Right lobe of liver (tissue), 6 donors: ENCODE measurements around the gene SEC31A. TPM values are rescaled to one million over a fixed set of nuclear protein-coding genes. Genes with fewer than 3 reads are reported as not detected.

Experiments
- ATAC-seq, 4 donors: fragments of 200-7000 bp; cut with Tn5 transposase; one replicate each; pipeline ENCODE4 v1.9.1; 2020; ENCODE audit warnings: mild to moderate bottlenecking in 4 of 4, moderate library complexity in 4 of 4
- DNase-seq, 3 donors: peaks; one replicate each; pipeline ENCODE4 v3.0.0-alpha.2; 2020
- H3K27ac ChIP-seq, 3 donors: fragments of 200-600 bp; one replicate each; pipeline ENCODE4 v1.8.0; 2022
- H3K27me3 ChIP-seq, 2 donors: fragments of 200-600 bp; one replicate each; pipeline ENCODE4 v1.8.0; 2022
- H3K36me3 ChIP-seq, 4 donors: fragments of 200-600 bp; sonication (generic) in 1 of 4; one replicate each; pipeline versions ENCODE4 v1.5.1 to v1.8.0; 2017 to 2022; ENCODE audit warnings: control low read depth in 1 of 4
- H3K4me1 ChIP-seq, 4 donors: fragments of 200-600 bp; sonication (generic) in 1 of 4; one replicate each; pipeline versions ENCODE4 v1.5.1 to v1.8.0; 2017 to 2022; ENCODE audit warnings: control low read depth in 1 of 4
- H3K4me3 ChIP-seq, 3 donors: fragments of 200-600 bp; one replicate each; pipeline ENCODE4 v1.8.0; 2022
- H3K9me3 ChIP-seq, 4 donors: fragments of 200-600 bp; sonication (generic) in 1 of 4; one replicate each; pipeline versions ENCODE4 v1.5.1 to v1.8.0; 2017 to 2022; ENCODE audit warnings: control low read depth in 1 of 4
- CTCF ChIP-seq, 4 donors: fragments of 200-600 bp in 3 of 4; fragments of 450-650 bp in 1 of 4; IDR thresholded peaks; one replicate each; pipeline versions ENCODE4 v1.5.1 to v1.8.0; 2016 to 2022; ENCODE audit warnings: antibody characterized with exemption in 4 of 4, mild to moderate bottlenecking in 2 of 4
- POLR2A ChIP-seq: fragments of 450-650 bp; IDR thresholded peaks from one replicate; pipeline ENCODE4 v1.6.1; 2017; ENCODE audit warnings: antibody characterized with exemption, mild to moderate bottlenecking
- WGBS: methylation state at CpG from one replicate; pipeline ENCODE4 v1.1.6; 2018; ENCODE audit warnings: low coverage, low lambda C conversion rate; ENCODE audit not compliant: insufficient coverage; ENCODE audit errors: missing lambda C conversion rate; 5-methylcytosine and 5-hydroxymethylcytosine counted together
- intact Hi-C, 2 donors: fragments of 100-400 bp; cut with DNase I; formaldehyde crosslinking; loops; one replicate each; pipeline versions ENCODE4 v1.11.2 to v1.14.1; 2022
- total RNA-seq, 6 experiments: library from RNA; depleted of rRNA in 2 of 6; stranded (reverse); fragments of >200 nt in 2 of 6; fragmentation: NEBNext Ultra II Directional in 3 of 6; extraction: Animal tissue kit (Norgen Biotek cat#: 25700) in 3 of 6; gene quantifications; one replicate each; pipeline versions ENCODE4 v1.1.0 to v1.2.4, GENCODE V29; 2016 to 2023
- donor health status: DM: no; HTN: yes; CAD: no.
- donor health status: DM: no; HTN: no; CAD: no.
- donor health status: DM: no; HTN: no; CAD: no.
- donor health status: DM: no; HTN: yes; CAD: no.
- donor health status: DM: no; HTN: yes; CAD: no.

The SEC31A gene
- total RNA-seq, 6 experiments from 2014 or later: 117 to 161 (median 128) TPM

GRCh38 chr4:82810176-82810575 lies 80.8 kb downstream of the SEC31A start:
- 46% methylated on average over 4 of the region's 4 CpGs for WGBS
- Histone ChIP-seq H3K4me1 (peaks cover 0 to 8% (median 0%) of the 10 kb centered on the region in 4 donors), H3K9me3 (no peaks in the 10 kb centered on the region), H3K27me3 (no peaks in the 10 kb centered on the region), H3K27ac (no peak overlapping the region), H3K4me3 (no peak overlapping the region), H3K36me3 (no peaks in the 10 kb centered on the region)
- no peak for TF ChIP-seq CTCF (IDR thresholded peaks at IDR 0.05)
- intact Hi-C loops: no loop called here
- ATAC-seq (no peak), DNase-seq (no peak)

GRCh38 chr4:82809619-82810018 lies 81.3 kb downstream of the SEC31A start:
- no peak overlapping the region for H3K27ac ChIP-seq
- TF ChIP-seq CTCF (IDR thresholded peaks at IDR 0.05) (no peak), POLR2A (no peak)
- no peak for ATAC-seq
- DNase-seq: no peak
- H3K36me3 ChIP-seq: no peaks in the 10 kb centered on the region
- no peak overlapping the region for H3K4me3 ChIP-seq
- no peaks in the 10 kb centered on the region for H3K27me3 ChIP-seq
- no peaks in the 10 kb centered on the region for H3K9me3 ChIP-seq
- intact Hi-C loops: no loop called here
- H3K4me1 ChIP-seq: peaks cover 0 to 8% (median 0%) of the 10 kb centered on the region in 4 donors

- ATAC-seq (no peak), DNase-seq (no peak)
- Histone ChIP-seq H3K36me3 (no peaks in the 10 kb centered on the region), H3K9me3 (no peaks in the 10 kb centered on the region), H3K4me1 (peaks cover 0 to 5% (median 0%) of the 10 kb centered on the region in 4 donors), H3K4me3 (no peak overlapping the region), H3K27me3 (no peaks in the 10 kb centered on the region), H3K27ac (no peak overlapping the region)
- intact Hi-C loops: no loop called here
- WGBS: 83% methylated on average over 4 of the region's 4 CpGs
- TF ChIP-seq POLR2A: no peak
These were observed 87.2 kb downstream of the SEC31A start for GRCh38 chr4:82803746-82804145.

- H3K4me1 ChIP-seq: peaks cover 0 to 14% (median 0%) of the 10 kb centered on the region in 4 donors
- no peak for DNase-seq
- H3K27me3 ChIP-seq: no peaks in the 10 kb centered on the region
- no peaks in the 10 kb centered on the region for H3K36me3 ChIP-seq
- H3K9me3 ChIP-seq: no peaks in the 10 kb centered on the region
- TF ChIP-seq POLR2A (no peak), CTCF (IDR thresholded peaks at IDR 0.05) (no peak)
- intact Hi-C loops: no loop called here
- 24% methylated on average over 2 of the region's 2 CpGs for WGBS
- H3K27ac ChIP-seq: no peak overlapping the region
- H3K4me3 ChIP-seq: no peak overlapping the region
- no peak for ATAC-seq
These were observed 88.0 kb downstream of the SEC31A start for GRCh38 chr4:82802911-82803310.

GRCh38 chr4:82801910-82802521 lies 88.9 kb downstream of the SEC31A start:
- intact Hi-C loops: no loop called here
- TF ChIP-seq CTCF (IDR thresholded peaks at IDR 0.05): peak in 2 of 4 donors; percentile 22 to 34
- TF ChIP-seq POLR2A: no peak
- ATAC-seq: peak in 1 of 4 donors; percentile 18
- Histone ChIP-seq H3K4me3 (no peak overlapping the region), H3K4me1 (peaks cover 0 to 18% (median 4%) of the 10 kb centered on the region in 4 donors), H3K9me3 (no peaks in the 10 kb centered on the region), H3K36me3 (no peaks in the 10 kb centered on the region), H3K27me3 (no peaks in the 10 kb centered on the region), H3K27ac (no peak overlapping the region)
- WGBS: 63% methylated on average over 3 of the region's 3 CpGs
- no peak for DNase-seq
